Activated gamma-delta T cell treated with anti-CD3 and anti-CD28 coated beads, Interleukin-2, amount 50 U/mL, for 16 hours (primary cell): ENCODE measurements around the gene SECTM1.
A peak's percentile ranks its signal among the peaks of the same experiment; 100 is the strongest.
"Not testable (repeated sequence)": the region's sequence is repeated elsewhere in the genome, so short reads cannot be mapped to it uniquely, and the experiment has no call there.

Experiments used
- DNase-seq: peaks from one replicate; pipeline ENCODE4 v3.0.0-alpha.2; 2020; ENCODE audit warnings: low read depth

SECTM1 gene

GRCh38 chr17:82369211-82369610, 35.6 kb upstream of the SECTM1 start:
- no peak for DNase-seq

DNA sequence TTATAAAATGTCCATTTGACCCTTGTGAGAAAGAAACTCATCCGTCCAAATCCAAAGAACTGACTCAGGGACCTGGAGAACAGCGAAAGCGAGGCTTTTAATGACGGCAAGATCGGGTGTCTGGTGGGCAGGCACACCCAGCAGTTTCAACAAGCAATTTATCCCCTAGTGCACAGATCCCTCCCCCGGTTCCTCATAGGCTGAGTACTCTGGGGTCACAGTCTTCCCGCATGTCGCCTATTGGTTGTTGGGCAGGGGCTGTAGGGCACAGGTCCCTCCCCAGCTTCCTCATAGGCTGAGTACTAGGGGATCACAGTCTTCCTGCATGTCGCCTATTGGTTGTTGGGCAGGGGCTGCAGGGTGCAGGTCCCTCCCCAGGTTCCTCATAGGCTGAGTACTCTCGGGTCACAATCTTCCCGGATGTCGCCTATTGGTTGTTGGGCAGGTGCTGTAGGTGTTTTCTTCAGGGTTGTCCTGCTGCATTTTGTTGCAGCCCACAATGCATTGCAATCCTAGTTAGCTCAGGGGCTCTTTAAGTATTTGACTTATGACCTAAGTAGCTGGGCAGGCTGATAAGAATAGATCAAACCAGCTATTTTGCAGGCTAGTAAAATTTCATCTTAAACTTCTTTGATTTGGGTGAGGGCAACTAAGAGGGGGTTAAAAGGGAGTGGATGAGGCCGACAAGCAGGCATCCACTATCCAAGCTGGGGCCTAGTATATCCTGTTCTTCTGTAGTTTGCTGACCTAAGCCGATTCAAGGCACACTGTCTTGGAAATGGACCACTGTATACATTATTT, 34.4 kb upstream of the SECTM1 start:
- DNase-seq = no peak

DNA sequence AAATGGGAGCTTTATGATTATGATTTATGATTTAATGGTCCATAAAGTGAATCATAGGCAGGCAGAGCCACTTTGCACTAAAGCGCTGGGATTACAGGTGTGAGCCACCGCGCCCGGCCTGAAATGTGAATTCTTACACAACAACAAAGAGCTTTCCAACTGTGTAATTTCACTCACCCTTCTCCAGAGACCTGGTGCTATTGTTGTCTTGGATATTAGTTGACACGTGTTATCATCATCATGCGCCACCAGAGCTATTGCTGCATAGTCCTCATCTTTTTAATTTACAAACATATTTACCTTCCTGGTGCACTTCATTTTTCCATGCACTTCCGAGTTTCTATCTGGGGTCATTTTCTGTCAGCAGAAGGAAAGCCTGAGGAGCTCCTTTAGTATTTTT, 33.2 kb upstream of the SECTM1 start:
- DNase-seq = no peak

GRCh38 chr17:82365606-82366295, 32.2 kb upstream of the SECTM1 start:
- no peak for DNase-seq

GRCh38 chr17:82361885-82362633, 28.5 kb upstream of the SECTM1 start:
- DNase-seq = no peak

- DNase-seq = not testable (repeated sequence)
Observed at GRCh38 chr17:82359451-82360074, 26.0 kb upstream of the SECTM1 start.

DNA sequence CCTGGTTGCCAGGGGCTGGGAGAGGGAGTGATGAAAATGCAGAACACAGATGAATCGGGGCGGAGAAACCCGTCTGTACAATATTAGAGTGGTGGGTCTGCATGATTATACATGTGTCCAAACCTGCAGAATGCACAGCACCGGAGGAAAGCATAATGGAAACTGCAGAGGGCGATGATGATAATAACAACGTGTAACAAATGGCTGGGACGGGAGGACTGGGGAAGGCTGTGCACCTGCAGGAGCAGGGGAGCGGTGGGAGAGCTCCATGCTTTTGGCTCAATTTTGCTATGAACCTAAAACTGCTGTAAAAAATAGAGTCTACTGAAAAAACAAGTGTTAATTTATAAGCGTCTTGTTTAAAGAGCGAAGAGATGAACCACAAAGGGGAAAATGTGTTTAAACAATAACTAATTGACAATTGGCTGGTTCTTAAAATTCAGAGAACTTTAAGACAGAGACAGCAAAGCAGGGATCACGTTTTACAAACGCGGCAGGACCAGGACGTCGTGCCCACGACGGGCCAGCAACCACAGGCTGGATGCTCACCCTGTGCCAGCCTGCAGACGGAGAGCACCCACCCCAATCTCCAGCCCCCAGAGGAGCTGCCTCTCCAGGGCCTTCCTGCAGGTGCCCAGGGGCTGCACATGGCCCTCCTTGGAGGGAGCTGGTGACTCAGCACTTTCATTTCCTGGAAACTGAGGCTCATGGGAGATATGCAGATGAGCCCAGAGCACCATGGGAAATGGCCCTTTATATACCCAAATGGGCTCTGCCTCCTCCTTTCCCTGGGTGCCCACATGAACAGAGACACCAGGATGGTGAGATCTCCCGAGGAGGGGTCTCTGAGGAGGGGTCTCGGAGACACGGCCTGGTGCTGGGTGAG, 25.1 kb upstream of the SECTM1 start, which contains the start of gene TEX19:
Gene TEX19 (plus strand): TSS at position 783 of the 886 bp plus-strand sequence. CDS start 2,904 bp downstream, outside the sequence.
- DNase-seq = no peak

GRCh38 chr17:82357394-82357793, 23.8 kb upstream of the SECTM1 start:
- DNase-seq = no peak

GRCh38 chr17:82356845-82357355, 23.3 kb upstream of the SECTM1 start:
- no peak for DNase-seq

DNA sequence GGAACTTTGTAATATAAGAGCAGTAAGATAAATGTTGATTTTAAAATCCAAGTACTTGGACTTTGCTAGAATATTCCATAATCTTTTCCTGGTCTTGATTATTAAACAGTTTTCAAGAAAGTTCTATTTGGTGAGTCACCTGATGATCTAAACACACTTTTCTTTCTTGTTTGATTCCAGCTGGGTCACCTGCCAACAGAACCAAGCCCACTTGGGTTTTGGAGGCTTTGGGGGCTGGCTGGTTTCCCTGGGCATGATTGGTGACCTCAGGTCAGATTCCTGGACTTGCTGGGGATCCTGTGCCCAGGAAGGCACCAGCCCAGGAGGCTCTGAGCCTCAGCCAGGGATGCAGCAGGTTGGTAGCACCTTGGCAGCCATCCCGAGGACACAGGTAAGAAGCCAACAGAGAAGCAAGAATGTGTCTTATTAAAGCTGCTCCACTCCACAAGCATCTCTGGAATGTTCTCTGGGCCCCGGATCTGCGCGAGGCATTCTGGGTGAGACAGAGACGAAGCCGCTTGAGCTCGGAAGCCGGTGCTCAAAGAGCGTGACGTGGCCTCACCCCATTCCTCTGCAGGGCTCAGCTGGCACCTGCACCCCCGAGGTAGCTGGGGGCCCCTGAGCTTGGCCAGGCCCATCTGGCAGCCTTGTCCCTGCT, 22.3 kb upstream of the SECTM1 start:
- no peak for DNase-seq

GRCh38 chr17:82354804-82355308, 21.3 kb upstream of the SECTM1 start:
- no peak for DNase-seq

GRCh38 chr17:82353484-82353883, 19.9 kb upstream of the SECTM1 start:
- no peak for DNase-seq

- DNase-seq = peak; percentile 71
Observed at GRCh38 chr17:82351713-82352488, 18.3 kb upstream of the SECTM1 start.

- DNase-seq = no peak
Observed at GRCh38 chr17:82351254-82351712, 17.7 kb upstream of the SECTM1 start.

DNA sequence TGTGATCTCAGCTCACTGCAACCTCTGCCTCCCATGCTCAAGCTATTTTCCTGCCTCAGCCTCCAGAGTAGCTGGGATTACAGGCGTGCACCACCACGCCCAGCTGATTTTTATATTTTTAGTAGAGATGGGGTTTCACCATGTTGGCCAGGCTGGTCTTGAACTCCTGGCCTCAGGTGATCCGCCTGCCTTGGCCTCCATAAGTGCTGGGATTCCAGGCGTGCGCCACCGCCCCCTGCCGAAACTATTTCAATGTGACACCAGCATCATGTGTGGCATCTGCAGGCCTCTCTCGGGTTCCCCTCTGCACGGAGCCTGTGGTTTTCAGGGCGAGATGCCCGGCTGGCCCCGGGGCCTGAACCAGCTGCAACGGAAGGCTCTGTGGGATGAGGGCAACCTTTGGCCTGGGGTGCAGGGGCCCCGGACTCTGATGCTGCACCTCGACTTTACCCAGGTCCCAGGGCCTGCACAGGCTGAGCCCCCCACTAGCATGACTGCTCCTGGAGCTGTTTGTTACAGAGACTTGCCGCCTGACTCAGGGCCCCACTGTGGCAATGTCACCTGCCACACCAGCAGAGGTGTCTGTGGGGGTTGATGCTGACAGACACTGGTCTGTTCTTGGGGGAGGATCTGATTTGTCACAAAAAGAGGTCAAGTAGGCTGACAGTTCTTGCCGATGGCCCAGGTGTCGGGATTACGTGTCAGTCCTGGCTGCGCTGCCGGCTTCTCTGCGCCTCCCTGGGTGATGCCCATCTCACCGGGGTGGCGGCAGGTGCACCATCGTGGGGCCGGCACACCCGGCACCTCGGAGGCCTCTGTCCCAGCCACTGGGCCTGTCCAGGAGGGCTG, 16.8 kb upstream of the SECTM1 start:
- no peak for DNase-seq

- DNase-seq = no peak
Observed at GRCh38 chr17:82349287-82349701, 15.7 kb upstream of the SECTM1 start.

DNA sequence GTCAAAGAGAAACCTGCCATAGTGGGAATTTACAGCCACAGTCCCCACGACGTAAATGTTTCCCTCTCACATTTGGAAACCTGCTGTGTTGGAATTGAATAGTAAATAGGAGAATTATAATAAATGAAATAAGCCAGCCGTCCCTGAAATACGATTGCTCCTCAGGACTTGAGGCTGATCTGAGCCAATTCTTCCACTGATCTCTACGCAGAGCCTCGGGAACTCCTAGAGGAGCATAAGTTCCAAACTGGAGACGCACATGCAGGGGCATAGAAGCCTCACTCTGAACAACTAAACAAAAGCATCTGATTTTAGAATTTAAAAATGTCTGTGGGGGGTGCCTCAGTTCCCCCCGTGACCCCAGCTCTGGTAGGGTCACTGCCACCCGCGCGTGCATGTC, 15.3 kb upstream of the SECTM1 start:
- no peak for DNase-seq

GRCh38 chr17:82348434-82348833, 14.9 kb upstream of the SECTM1 start:
- no peak for DNase-seq
